Epithelial cell of proximal tubule (primary cell): ENCODE measurements around the gene TMEM186. TPM values are rescaled to one million over a fixed set of nuclear protein-coding genes. Genes with fewer than 3 reads are reported as not detected.
A peak's percentile ranks its signal among the peaks of the same experiment; 100 is the strongest.
"Not testable (repeated sequence)": the region's sequence is repeated elsewhere in the genome, so short reads cannot be mapped to it uniquely, and the experiment has no call there.

Source experiments
- DNase-seq: peaks from one replicate; pipeline ENCODE4 v3.0.0-alpha.2; 2011; ENCODE audit warnings: low read depth
- H3K4me3 ChIP-seq: 2 replicates; pipeline ENCODE4 v1.5.1; 2011; ENCODE audit warnings: low read depth, mild to moderate bottlenecking, low read length
- CTCF ChIP-seq: conservative IDR thresholded peaks from 2 replicates; pipeline ENCODE4 v1.5.1; 2012; ENCODE audit warnings: low read depth, mild to moderate bottlenecking, low read length
- total RNA-seq: library from RNA; depleted of rRNA; stranded (reverse); fragments of >200 nt; gene quantifications from 2 replicates; pipeline ENCODE4 v1.2.3, GENCODE V29; 2015

Gene TMEM186
- total RNA-seq, 1 donor from 2014 or later: 12.6 TPM

DNA sequence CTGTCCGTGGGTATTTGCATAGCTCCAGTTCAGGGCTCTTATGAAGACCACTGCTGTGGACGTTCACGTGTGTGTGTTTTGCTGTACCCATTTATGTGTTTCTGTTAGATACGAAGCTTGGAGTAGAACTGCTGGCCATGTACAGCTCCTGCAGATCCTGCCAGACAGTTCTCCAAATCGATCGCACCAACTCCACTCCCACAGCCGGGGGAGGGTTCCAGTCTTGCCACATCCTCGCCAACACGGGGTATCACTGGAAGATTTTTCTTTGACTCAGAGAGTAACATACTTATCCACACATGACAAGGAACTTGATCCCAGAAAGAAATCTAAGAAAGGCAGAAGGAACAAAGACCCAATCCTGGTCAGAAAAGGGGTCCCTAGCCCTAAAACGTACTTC lies 37.4 kb downstream of the TMEM186 start:
- no peak for TF ChIP-seq CTCF
- H3K4me3 ChIP-seq: no peak overlapping the region
- DNase-seq: no peak

GRCh38 chr16:8758022-8758421 lies 39.4 kb downstream of the TMEM186 start:
- no peak overlapping the region for H3K4me3 ChIP-seq
- no peak for DNase-seq
- no peak for TF ChIP-seq CTCF

DNA sequence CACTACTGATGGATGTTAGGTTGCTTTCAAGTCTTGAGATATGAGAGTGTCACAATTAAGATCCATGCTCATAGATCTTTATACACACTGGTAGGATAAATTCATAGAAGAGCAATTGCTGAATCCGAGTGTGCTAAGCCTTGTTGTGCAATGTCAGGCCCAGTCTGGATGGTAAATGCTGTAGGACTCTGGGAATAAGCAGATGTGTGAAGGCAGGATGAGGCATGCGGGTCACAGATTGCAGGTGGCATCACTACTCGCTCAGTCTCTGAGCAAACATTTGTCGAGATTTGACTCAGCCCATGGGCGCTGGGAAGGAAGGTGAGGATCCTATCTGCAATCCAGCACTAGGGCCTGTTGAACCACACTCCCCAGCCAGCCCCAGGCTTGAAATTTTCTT lies 40.7 kb downstream of the TMEM186 start:
- no peak for DNase-seq
- no peak for TF ChIP-seq CTCF
- H3K4me3 ChIP-seq: no peak overlapping the region

DNA sequence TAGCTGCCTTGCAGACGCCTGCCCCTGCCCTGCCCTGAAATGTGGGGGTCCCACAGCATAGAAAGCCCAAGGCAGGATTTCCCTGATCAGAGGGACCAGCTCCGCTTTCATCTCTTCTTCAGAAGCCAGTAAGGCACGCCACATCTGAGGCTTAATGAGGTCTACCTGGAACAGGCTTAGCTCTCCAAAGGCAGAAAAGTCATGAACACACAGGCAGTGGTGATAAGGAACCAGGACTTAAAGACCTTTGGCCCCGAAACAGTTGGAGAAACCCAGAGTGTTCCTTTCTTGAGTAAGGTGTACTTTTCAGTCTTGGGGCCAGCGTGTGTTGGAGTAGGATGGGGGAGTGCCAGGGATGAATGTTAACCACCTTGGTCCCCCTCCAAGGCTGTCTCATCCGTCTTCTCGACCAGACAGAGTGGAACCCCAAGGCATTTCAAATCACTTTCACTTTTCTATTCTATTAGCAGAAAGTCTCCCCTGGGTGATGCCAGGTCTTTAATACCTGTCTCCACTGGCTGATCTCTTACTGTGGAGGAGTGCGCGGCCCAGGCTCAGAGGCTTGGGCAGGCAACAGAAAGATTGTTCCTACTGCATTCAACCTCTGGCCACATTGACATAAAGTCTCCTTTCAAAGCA lies 43.9 kb downstream of the TMEM186 start:
- DNase-seq: no peak
- H3K4me3 ChIP-seq: no peak overlapping the region
- TF ChIP-seq CTCF: no peak

DNA sequence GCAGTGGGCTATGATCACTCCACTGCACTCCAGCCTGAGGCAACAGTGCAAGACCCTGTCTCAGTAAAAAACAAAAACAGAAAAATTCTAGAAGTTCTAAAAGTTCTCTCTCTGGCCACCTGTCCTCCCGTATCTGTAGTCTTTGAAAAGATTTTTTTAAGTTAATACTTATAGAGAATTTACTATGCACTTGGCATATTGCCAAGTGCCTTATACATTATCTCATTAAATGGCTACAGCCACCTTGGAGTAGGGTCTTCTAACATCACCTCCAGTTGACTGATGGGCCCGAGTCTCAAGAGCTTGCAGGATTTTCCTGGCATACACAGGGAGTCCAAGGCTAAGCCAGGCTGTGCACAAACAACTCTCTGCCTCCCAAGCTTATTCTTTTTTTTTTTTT lies 44.7 kb downstream of the TMEM186 start:
- no peak for TF ChIP-seq CTCF
- no peak for DNase-seq
- H3K4me3 ChIP-seq: no peak overlapping the region

GRCh38 chr16:8751481-8752311 lies 45.7 kb downstream of the TMEM186 start:
- no peak overlapping the region for H3K4me3 ChIP-seq
- DNase-seq: peak; percentile 66
- TF ChIP-seq CTCF: no peak

DNA sequence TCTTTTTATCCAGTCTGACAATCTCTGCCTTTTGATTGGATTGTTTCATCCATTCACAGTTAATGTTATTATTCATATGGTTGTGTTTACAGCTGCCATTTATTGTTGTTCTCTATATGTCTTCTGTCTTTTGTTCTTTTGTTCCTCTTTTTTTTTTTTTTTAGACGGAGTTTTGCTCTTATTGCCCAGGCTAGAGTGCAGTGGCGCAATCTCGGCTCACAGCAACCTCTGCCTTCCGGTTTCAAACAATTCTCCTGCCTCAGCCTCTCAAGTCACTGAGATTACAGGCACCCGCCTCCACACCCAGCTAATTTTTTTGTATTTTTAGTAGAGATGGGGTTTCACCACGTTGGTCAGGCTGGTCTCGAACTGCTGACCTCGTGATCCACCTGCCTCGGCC lies 48.5 kb downstream of the TMEM186 start:
- H3K4me3 ChIP-seq, DNase-seq: not testable (repeated sequence)

Other genes with a start within 250 kb of the TMEM186 start
- not detected in 2 replicates for gene TMEM114, start 207.1 kb downstream of the TMEM186 start, total RNA-seq
- 15.5 and 25.7 TPM in 2 replicates for gene METTL22, start 175.9 kb downstream of the TMEM186 start, total RNA-seq
- 1.6 and 3.9 TPM in 2 replicates for gene ABAT, start 123.0 kb downstream of the TMEM186 start, total RNA-seq
- 28.6 and 44.2 TPM in 2 replicates for gene PMM2, start 200 bp upstream of the TMEM186 start, total RNA-seq
- gene CARHSP1, start 71.4 kb upstream of the TMEM186 start, total RNA-seq: 209 and 237 TPM in 2 replicates
- not detected in 2 replicates for gene LITAFD, start 84.7 kb upstream of the TMEM186 start, total RNA-seq
- 58.6 and 91.4 TPM in 2 replicates for gene USP7, start 166.3 kb upstream of the TMEM186 start, total RNA-seq